Stimulated activated naive CD4-positive, alpha-beta T cell (primary cell): ENCODE data around the gene FBXW9.
A peak's percentile ranks its signal among the peaks of the same experiment; 100 is the strongest.
"Not testable (repeated sequence)": the region's sequence is repeated elsewhere in the genome, so short reads cannot be mapped to it uniquely, and the experiment has no call there.

Experiments
- DNase-seq, 6 experiments: peaks; one replicate each; lab custom pipeline; 2025; lab: John Stamatoyannopoulos, UW

The FBXW9 gene

GRCh38 chr19:12680034-12680433 is 16.4 kb downstream of the FBXW9 start:
- DNase-seq, result no peak

- DNase-seq, result not testable (repeated sequence)
Observed at GRCh38 chr19:12678039-12678438, 18.4 kb downstream of the FBXW9 start.

- DNase-seq, result no peak
Observed at GRCh38 chr19:12676928-12677327, 19.5 kb downstream of the FBXW9 start.

- peak; percentile 44 to 81 (median 72) for DNase-seq
Observed at GRCh38 chr19:12676384-12676792, 20.0 kb downstream of the FBXW9 start.

GRCh38 chr19:12675940-12676339 is 20.5 kb downstream of the FBXW9 start:
- no peak for DNase-seq

GRCh38 chr19:12675399-12675798 is 21.0 kb downstream of the FBXW9 start:
- DNase-seq, result no peak

GRCh38 chr19:12672744-12673143 is 23.7 kb downstream of the FBXW9 start:
- no peak for DNase-seq

- DNase-seq, result no peak
Observed at GRCh38 chr19:12670159-12670928, 26.1 kb downstream of the FBXW9 start.

DNA sequence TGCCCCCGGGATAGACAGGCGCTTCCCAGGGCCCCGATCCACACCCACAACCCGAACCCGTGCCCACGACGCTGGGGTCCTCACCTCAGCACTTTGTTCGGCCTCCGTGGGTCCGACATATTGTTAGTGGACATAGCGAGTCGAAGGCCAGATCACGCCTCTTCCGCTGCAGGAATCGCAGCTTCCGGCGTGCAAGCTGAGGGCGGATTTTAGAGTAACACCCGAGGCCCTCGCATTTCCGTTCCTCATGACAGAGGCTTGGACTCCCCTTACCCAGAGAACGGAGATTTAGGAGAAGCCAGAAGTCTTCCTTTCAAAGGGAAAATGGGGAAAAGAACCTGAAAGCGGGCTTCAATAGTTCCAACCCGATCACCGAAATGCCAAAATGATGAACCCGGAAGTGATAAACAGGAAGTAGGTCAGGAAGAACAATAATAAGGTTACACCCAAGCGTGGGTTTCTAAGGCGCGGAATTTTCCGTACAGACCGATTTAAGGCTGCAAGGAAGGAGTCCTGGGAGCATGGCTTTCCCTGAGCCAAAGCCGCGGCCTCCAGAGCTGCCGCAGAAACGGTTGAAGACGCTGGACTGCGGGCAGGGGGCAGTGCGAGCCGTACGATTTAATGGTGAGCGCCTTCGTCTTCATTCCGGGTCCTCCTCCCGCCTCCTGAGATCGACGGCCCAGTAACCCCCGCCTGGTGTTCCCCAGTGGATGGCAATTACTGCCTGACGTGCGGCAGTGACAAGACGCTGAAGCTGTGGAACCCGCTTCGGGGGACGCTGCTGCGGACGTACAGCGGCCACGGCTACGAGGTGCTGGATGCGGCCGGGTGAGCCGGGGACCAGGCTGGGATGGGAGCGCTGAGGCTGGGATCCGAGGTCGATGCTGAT is 26.9 kb downstream of the FBXW9 start:
- DNase-seq, result peak; percentile 62 to 91 (median 72)

DNA sequence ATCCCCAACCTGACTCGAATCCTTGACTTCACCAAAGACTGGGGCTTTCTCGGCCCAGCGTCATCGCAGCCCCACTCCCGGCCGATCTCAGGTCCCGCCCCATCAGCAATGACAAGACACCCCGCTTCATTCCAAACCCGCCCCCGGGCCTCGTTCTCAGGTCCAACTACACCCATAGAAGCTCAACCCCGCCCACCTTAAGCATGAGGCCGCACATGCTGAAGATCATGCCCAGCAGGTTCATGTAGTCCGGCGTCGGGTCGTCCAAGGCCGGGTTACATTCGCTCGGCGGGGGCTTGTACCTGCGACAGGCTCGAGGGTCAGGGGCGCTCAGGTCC is 27.5 kb downstream of the FBXW9 start:
- peak; percentile 33 to 82 (median 72) for DNase-seq

GRCh38 chr19:12668346-12668745 is 28.1 kb downstream of the FBXW9 start:
- no peak for DNase-seq

GRCh38 chr19:12667731-12668302 is 28.6 kb downstream of the FBXW9 start:
- DNase-seq, result no peak

DNA sequence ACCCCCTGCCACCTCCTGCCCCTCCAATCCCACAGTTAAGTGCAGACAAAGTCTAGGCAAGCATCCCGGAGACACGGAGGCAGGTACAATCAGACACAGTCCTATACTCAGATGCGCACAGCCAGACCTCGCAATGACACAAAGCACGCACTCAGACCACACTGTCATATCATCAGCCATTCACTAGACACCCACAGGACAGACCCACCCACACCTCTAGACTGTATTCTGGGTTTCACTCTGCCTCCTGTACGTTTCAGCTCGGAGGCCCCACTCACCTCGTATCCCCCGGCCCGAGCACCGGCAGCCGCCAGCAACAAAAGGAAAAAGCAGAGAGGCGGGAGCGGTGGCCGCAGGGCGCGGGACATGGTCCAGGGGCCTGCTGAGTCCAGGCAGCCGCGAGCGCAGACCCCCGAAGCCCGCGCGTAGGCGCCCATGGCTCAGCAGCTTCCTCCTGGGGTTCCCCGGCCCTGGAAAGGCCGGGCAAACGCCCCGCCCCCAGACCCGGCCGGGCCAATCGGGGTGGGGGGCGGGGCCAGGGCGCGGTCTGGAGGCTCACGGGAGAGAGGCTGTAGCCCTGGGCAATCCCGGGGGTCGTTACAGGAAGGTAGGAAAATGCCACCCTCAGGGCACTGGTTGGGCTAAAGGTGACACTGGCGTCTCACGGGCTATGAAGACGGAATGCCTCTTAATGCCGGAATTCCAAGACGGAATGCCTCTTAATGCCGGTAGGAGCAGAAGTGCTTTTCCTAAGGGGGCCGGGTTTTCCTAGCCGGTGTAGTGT is 30.0 kb downstream of the FBXW9 start, which contains the start of the genes MAN2B1 and WDR83:
Gene MAN2B1, minus strand, starts transcription at position 478 of the 784 bp plus-strand sequence. Its CDS starts 41 bp downstream, at position 437.
Gene WDR83, plus strand, starts transcription at position 543 of the 784 bp plus-strand sequence. CDS start 2,984 bp downstream, outside the sequence.
- peak; percentile 53 to 80 (median 72) for DNase-seq

DNA sequence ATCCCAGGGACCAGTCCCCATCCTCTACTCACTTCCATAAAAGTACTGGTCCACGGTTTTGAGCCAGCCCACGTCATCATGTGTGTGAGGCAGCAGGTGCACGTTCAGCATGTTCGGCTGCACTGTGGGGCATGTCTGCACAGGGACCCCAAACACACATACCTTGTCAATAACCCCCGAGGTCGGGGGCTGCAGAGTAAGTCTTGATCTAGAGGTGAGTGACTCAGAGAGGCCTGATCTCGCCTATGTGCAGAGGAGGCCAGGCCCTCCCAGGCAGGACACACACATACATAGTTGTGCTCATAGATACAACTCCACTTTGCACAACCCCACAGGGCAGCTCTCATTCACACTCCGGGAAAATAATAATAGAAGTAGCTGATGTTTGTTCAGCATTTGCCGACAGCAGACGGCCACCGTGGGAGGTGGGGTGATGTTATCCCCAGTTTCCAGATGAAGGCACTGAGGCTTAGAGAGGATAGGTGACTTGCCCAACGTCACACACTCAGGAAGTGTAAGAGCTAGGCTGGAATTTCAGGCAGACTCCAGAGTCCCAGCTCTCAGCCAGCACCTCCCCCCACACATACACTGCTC is 30.7 kb downstream of the FBXW9 start:
- DNase-seq, result peak in 2 of 6 experiments; percentile 35 to 38

DNA sequence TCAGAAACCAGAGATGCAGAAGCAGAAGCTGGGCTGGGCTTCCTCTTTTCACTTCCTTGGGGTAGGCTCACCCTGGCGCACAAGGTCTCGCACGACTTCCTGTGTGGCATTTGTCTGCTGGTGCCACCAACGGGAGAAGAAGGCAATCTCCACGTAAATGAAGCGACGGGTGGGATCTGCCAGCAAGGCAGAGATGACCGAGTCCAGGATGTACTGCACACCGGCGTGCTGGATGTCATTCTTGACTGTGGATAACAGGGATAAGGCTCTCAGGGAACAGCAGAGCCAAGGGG is 31.2 kb downstream of the FBXW9 start:
- peak; percentile 27 to 61 (median 42) for DNase-seq

DNA sequence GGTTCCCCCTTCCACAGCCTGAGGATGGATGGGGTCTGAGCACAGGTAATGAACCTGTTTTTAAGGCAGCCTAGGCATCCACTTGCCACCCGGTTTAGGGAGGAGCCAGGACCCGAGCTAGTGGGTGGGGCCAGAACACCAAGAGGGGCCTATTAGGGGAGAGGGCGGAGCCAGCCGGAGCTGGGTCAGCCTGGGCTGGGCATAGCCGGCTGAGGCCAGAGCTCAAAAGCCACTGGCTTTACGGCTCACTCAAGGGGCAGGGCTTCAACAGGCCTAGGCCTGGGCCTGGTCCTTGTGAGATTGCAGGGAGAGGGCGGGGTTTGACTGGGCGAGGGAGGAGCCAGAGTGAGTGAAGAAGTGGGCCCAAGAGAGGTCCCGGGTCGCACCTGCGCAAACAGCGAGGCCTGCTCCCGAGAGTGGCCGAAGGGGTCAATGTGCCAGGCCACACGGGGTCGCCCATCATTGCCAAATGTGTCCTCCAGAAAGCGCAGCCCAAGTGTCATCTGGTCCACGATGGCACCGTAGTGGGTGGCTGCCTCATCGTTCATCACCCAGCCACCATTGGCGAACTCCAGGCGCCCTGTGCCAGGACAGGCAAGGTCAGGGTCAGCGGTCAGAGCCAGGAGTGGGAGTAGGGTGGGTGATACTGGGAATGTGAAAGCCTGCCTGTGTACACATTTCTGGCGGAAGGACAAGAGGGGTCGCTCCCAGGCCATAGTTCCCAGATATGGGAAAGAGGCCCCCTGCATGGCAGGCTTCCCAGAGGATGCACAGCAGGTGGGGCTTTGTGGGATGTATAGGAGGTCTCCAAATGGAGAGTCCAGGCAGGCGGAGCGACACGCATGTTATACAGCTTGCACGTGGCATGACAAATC is 31.8 kb downstream of the FBXW9 start:
- no peak for DNase-seq

GRCh38 chr19:12660980-12661379 is 35.5 kb downstream of the FBXW9 start:
- DNase-seq, result no peak

DNA sequence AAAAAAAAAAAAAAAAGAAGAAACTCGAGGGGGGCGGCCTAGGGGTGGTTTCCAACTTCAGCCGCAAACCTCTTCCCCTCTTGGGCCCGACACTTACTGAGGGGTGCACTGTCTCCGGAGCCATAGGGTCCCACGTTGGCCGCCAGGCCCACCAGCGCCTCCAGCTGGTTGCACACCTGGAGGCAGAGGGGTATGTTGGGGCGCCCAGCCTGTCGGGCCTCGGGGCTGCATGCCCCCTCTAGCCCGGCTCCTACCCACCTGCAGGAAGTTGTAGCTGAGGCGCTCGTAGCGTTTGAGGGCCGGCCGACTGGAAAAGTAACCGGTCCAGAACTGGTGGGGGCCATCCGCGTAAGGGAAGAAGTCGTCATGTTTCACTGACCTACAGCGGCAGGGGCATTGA is 38.5 kb downstream of the FBXW9 start:
- DNase-seq, result no peak

DNA sequence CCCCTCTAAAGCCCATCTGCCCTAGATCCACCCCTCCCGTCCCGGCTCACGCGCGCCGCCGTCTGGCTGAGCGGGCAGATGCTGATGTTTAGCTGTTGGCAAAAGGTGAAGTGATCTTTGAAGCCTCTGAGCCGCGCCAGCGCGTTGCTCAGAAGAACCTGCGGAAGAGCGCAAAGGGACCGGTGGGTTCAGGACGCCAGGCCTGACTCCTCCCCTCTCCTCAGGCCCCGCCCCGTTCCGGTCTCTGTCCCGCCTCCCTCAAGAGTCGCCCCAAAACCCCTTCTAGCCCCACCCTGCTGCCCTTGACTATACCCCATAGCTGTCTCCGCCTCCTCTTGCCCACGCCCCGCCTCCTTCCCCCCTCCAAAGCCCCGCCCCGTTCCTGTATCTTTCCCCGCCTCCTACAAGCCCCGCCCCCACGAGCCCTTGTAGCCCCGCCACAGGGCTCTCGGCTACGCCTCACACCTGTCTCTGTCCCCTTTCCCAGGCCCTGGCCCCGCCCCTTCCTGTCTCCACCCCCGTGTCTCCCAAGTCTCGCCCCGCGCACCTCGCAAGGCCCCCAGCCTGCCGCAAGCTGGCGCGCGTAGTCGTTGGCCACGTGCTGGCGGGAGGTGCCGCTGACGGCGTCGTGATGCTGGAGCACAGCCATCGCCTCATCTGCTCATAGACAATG is 39.4 kb downstream of the FBXW9 start:
- DNase-seq, result peak in 1 of 6 experiments; percentile 5

- DNase-seq, result no peak
Observed at GRCh38 chr19:12655546-12655945, 40.9 kb downstream of the FBXW9 start.
